Mesothelial cell of epicardium (in vitro differentiated cells): ENCODE data around the gene GRM7. TPM values are rescaled to one million over a fixed set of nuclear protein-coding genes. Genes with fewer than 3 reads are reported as not detected.

Experiments
- DNase-seq, 2 experiments: peaks; one replicate each; pipeline ENCODE4 v3.0.0; 2021; ENCODE audit warnings: low spot score in 2 of 2; ENCODE audit not compliant: unreplicated experiment in 2 of 2
- H3K27ac Mint-ChIP-seq: 2 replicates; pipeline ENCODE4 v1.8.0; 2021; ENCODE audit warnings: mixed read lengths
- H3K27me3 Mint-ChIP-seq: 2 replicates; pipeline ENCODE4 v1.8.0; 2021; ENCODE audit warnings: low read depth, mixed read lengths
- H3K36me3 Mint-ChIP-seq: 2 replicates; pipeline ENCODE4 v1.8.0; 2021; ENCODE audit warnings: mixed read lengths
- H3K4me1 Mint-ChIP-seq: 2 replicates; pipeline ENCODE4 v1.8.0; 2021; ENCODE audit warnings: mixed read lengths
- H3K4me3 Mint-ChIP-seq: 2 replicates; pipeline ENCODE4 v1.8.0; 2021; ENCODE audit warnings: mild to moderate bottlenecking, moderate library complexity, mixed read lengths
- H3K9me3 Mint-ChIP-seq: 2 replicates; pipeline ENCODE4 v1.8.0; 2021; ENCODE audit warnings: mixed read lengths
- total RNA-seq: library from RNA; stranded (reverse); gene quantifications from 3 replicates; pipeline ENCODE4 v1.2.1, GENCODE V29; 2021
- TF ChIP-seq, protein P1 (sequence below): fragments of 200-600 bp; sonication (generic); IDR thresholded peaks from one replicate; pipeline ENCODE4 v1.5.0; 2021; ENCODE audit warnings: antibody characterized with exemption; ENCODE audit not compliant: unreplicated experiment

GRM7 gene
- total RNA-seq, 1 donor from 2014 or later, result 0.69 TPM

DNA sequence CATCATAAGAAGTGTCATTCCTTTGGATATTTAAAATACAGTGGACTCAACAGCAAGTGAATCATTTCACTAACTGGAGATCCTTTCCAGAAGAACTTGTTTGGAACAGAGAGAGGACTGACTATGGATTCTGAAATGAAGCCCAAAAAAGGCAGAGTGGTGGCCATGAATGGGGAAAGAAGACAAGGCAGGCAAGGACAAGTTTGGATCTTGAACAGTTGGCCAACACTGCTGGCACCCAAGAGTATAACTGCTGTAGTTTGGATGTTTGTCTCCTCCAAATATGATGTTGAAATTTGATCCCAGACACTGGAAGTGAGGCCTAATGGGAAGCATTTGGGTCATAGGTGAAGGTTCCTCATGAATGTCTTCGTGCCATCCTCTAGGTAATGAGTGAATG is 686.9 kb downstream of the GRM7 start:
- no peak overlapping the region for H3K4me3 Mint-ChIP-seq
- H3K36me3 Mint-ChIP-seq, result no peaks in the 10 kb centered on the region
- DNase-seq, result no peak
- H3K9me3 Mint-ChIP-seq, result peaks cover 11% of the 10 kb centered on the region
- H3K27me3 Mint-ChIP-seq, result no peaks in the 10 kb centered on the region
- TF ChIP-seq, protein P1, sequence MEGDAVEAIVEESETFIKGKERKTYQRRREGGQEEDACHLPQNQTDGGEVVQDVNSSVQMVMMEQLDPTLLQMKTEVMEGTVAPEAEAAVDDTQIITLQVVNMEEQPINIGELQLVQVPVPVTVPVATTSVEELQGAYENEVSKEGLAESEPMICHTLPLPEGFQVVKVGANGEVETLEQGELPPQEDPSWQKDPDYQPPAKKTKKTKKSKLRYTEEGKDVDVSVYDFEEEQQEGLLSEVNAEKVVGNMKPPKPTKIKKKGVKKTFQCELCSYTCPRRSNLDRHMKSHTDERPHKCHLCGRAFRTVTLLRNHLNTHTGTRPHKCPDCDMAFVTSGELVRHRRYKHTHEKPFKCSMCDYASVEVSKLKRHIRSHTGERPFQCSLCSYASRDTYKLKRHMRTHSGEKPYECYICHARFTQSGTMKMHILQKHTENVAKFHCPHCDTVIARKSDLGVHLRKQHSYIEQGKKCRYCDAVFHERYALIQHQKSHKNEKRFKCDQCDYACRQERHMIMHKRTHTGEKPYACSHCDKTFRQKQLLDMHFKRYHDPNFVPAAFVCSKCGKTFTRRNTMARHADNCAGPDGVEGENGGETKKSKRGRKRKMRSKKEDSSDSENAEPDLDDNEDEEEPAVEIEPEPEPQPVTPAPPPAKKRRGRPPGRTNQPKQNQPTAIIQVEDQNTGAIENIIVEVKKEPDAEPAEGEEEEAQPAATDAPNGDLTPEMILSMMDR, result no peak
- H3K4me1 Mint-ChIP-seq, result no peaks in the 10 kb centered on the region
- H3K27ac Mint-ChIP-seq, result no peak overlapping the region

DNA sequence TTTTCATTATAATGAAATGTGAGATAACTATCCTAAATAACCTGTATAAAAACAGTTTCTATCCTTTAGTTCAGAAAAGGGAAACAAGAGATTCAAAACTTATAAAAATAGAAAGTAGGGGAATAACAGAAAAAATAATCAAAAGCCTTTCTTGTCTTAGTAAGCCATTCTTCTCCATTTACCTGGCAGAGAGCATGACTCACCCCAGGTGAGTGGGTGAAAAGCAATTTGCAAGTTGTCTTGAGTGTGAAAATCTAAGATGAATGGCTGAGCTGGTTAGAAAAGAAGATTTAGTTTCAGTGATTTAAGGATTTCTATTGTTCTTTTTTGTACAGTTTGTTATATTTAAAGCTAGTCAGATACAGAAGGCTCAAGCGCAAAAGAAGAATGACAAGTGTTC is 702.0 kb downstream of the GRM7 start:
- TF ChIP-seq, protein P1, result no peak
- no peak overlapping the region for H3K4me3 Mint-ChIP-seq
- no peaks in the 10 kb centered on the region for H3K4me1 Mint-ChIP-seq
- DNase-seq, result no peak
- no peaks in the 10 kb centered on the region for H3K36me3 Mint-ChIP-seq
- H3K27me3 Mint-ChIP-seq, result peaks cover 9% of the 10 kb centered on the region
- no peak overlapping the region for H3K27ac Mint-ChIP-seq
- H3K9me3 Mint-ChIP-seq, result no peaks in the 10 kb centered on the region

DNA sequence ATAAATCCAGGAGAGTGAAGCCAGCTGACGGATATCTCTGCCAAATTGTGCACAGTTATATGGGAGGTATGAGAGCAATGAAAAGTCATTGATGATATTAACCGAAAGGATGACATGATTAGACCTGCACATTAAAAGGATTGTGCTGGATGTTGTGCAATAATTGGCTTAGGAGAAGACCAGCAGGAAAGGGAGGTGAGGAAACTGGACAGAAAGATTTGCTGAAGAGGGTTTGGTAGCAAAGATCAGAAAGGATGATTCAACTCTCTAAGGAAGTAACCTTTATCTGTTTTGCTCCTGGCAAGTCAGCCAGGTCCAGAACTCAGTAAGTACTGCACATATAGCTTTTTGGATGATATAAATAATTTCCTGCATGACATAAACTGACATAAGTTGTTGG is 704.7 kb downstream of the GRM7 start:
- Mint-ChIP-seq H3K4me1 (no peaks in the 10 kb centered on the region), H3K9me3 (peaks cover 4% of the 10 kb centered on the region), H3K4me3 (no peak overlapping the region), H3K27me3 (peaks cover 9% of the 10 kb centered on the region), H3K27ac (no peak overlapping the region), H3K36me3 (no peaks in the 10 kb centered on the region)
- TF ChIP-seq, protein P1, result no peak
- no peak for DNase-seq

DNA sequence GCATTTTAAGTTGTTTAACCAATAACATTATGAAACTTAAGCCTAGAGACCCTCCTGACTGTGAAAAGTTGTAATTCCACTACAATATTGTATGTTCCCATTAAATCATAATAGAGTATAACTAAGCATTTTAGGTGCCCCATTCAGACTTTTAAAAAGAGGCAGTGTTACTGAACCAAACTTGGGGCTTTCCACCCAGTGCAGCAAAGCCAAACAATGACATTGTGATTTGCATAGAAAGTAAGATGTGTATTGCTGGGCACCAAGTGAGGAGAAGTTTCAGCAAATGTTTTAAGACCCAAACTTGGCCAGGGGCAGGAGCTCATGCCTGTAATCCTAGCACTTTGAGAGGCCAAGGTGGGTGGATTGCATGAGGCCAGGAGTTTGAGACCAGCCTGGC is 706.2 kb downstream of the GRM7 start:
- Mint-ChIP-seq H3K27me3 (peaks cover 6% of the 10 kb centered on the region), H3K9me3 (peaks cover 11% of the 10 kb centered on the region), H3K27ac (no peak overlapping the region), H3K4me3 (no peak overlapping the region), H3K4me1 (no peaks in the 10 kb centered on the region), H3K36me3 (no peaks in the 10 kb centered on the region)
- DNase-seq, result no peak
- TF ChIP-seq, protein P1, result no peak

DNA sequence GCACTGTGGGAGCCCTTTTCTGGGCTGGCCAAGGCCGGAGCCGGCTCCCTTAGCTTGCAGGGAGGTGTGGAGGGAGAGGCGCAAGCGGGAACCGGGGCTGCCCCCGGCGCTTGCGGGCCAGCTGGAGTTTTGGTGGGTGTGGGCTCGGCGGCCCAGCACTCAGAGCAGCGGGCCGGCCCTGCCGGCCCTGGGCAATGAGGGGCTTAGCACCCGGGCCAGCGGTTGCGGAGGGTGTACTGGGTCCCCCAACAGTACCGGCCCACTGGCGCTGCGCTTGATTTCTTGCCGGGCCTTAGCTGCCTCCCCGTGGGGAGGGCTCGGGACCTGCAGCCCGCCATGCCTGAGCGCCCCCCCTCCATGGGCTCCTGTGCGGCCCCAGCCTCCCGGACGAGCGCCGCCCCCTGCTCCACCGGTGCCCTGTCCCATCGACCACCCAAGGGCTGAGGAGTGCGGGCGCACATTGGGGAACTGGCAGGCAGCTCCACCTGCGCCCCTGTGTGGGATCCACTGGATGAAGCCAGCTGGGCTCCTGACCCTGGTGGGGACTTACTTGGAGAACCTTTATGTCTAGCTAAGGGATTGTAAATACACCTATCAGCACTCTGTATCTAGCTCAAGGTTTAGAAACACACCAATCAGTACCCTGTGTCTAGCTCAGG is 707.7 kb downstream of the GRM7 start:
- peaks cover 11% of the 10 kb centered on the region for H3K9me3 Mint-ChIP-seq
- no peak for DNase-seq
- TF ChIP-seq, protein P1, result no peak
- H3K27ac Mint-ChIP-seq, result no peak overlapping the region
- H3K4me3 Mint-ChIP-seq, result no peak overlapping the region
- H3K27me3 Mint-ChIP-seq, result no peaks in the 10 kb centered on the region
- H3K36me3 Mint-ChIP-seq, result no peaks in the 10 kb centered on the region
- H3K4me1 Mint-ChIP-seq, result no peaks in the 10 kb centered on the region

DNA sequence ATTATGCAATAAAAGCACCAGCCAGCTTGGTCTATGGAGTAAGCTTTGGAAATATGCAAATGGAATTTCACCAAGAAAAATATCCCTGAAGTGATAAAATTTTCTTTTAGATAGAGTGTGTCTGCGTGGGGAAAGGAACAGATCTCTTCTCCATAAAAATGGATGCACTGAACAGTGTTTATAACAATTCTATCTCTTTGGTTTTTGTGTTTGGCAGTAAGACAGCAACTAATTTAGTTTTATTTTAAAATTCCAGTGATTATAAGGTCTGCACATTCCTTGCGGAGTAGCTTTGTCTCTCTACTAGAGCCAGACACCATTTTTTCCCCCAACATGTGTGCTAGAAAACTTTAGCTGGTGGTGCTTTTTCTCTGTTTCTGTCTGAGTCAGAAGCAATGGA is 712.4 kb downstream of the GRM7 start:
- H3K4me3 Mint-ChIP-seq, result no peak overlapping the region

More for the DNA sequence above, 712.4 kb downstream of the GRM7 start:
- H3K36me3 Mint-ChIP-seq, result no peaks in the 10 kb centered on the region
- DNase-seq, result no peak
- H3K4me1 Mint-ChIP-seq, result no peaks in the 10 kb centered on the region
- peaks cover 7% of the 10 kb centered on the region for H3K9me3 Mint-ChIP-seq
- no peak overlapping the region for H3K27ac Mint-ChIP-seq
- TF ChIP-seq, protein P1, result no peak
- no peaks in the 10 kb centered on the region for H3K27me3 Mint-ChIP-seq
